AG09309 (cell line): ENCODE results near the gene SYT1.
"Not testable (repeated sequence)": the region's sequence is repeated elsewhere in the genome, so short reads cannot be mapped to it uniquely, and the experiment has no call there.

ENCODE experiments used
- DNase-seq: peaks from one replicate; pipeline ENCODE4 v3.0.0-alpha.2; 2010; ENCODE audit warnings: low read depth
- H3K4me3 ChIP-seq: 2 replicates; pipeline ENCODE4 v1.5.1; 2011; ENCODE audit warnings: mild to moderate bottlenecking, low read depth, low read length, moderate library complexity; ENCODE audit not compliant: control insufficient read depth
- TF ChIP-seq, protein P1 (sequence below): IDR thresholded peaks from 2 replicates; pipeline ENCODE4 v1.5.1; 2011; ENCODE audit warnings: mild to moderate bottlenecking, low read depth, low read length, inconsistent platforms; ENCODE audit not compliant: insufficient read depth, control insufficient read depth; ENCODE audit errors: missing control alignments

The SYT1 gene

DNA sequence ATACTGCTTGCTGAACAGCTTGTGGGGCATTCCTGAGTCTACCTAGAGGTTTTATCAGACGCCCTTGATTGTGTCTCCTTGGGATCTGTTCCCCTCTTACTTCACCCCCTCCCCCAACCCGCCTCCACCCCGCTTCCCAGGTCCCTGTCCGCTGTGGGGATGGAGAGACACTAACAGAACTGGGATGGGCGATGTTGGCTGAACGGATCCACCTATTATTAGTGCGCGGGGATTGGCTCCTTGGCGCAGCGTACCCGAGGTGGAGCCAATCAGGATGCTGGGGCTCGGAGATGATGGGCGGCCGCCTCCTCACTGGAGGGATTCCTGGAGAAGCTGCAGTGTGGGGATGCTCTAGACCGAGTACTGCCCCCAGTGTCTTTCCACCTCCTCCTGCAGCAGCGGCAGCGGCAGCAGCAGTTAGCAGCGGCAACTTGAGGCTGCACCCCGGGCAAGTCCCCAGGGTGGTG, at the start of gene SYT1:
Gene SYT1, plus strand, starts transcription at position 372 of the 467 bp plus-strand sequence.
- peak within 1 kb of the TSS; percentile 86 for H3K4me3 ChIP-seq
- DNase-seq: peak; percentile 33
- TF ChIP-seq, protein P1, sequence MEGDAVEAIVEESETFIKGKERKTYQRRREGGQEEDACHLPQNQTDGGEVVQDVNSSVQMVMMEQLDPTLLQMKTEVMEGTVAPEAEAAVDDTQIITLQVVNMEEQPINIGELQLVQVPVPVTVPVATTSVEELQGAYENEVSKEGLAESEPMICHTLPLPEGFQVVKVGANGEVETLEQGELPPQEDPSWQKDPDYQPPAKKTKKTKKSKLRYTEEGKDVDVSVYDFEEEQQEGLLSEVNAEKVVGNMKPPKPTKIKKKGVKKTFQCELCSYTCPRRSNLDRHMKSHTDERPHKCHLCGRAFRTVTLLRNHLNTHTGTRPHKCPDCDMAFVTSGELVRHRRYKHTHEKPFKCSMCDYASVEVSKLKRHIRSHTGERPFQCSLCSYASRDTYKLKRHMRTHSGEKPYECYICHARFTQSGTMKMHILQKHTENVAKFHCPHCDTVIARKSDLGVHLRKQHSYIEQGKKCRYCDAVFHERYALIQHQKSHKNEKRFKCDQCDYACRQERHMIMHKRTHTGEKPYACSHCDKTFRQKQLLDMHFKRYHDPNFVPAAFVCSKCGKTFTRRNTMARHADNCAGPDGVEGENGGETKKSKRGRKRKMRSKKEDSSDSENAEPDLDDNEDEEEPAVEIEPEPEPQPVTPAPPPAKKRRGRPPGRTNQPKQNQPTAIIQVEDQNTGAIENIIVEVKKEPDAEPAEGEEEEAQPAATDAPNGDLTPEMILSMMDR: no peak

DNA sequence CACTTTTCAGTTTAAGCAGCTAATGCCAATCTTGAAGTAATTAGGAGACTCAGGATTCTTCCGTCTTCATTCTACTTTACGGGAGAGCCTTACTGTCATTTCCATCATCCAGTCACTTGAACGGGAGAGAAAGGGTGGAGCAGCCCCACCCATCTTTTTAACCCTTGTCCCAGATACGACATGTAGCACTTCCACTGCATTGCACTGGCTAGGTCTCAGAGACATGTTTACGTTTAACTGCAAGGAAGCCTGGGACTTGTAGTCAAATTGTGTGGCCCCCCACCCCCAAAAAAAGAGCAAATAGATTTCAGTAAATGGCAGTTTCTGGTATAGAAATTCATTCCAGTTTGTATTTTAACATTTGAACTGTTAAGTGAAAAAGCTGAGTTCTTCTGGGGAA, 46.1 kb upstream of the SYT1 start:
- TF ChIP-seq, protein P1: no peak

DNA sequence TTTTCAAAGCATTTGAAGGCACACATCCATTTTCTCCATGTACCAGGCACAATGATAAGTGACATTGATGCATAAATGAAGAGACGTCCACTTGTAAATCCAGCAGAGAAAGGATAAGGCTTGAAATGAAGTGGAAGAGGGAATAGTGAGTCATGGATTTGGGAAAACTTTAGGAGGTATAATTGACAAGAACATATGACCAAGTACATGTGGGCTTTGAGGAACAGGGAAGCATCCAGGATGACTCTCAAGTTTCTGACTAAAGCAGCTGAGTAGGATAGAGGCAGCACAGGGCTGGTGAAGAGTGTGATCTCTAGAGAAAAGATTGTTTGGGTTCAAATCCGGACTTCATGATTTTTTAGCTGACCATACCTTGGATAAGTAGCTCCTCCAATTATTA, 43.6 kb upstream of the SYT1 start:
- DNase-seq: no peak

More for the DNA sequence above, 46.1 kb upstream of the SYT1 start:
- no peak overlapping the region for H3K4me3 ChIP-seq
- no peak for DNase-seq

GRCh38 chr12:78824918-78825317, 39.7 kb upstream of the SYT1 start:
- no peak for DNase-seq
- TF ChIP-seq, protein P1: no peak
- no peak overlapping the region for H3K4me3 ChIP-seq

More for the DNA sequence above, 43.6 kb upstream of the SYT1 start:
- TF ChIP-seq, protein P1: no peak
- no peak overlapping the region for H3K4me3 ChIP-seq

- no peak for DNase-seq
- TF ChIP-seq, protein P1: no peak
- no peak overlapping the region for H3K4me3 ChIP-seq
Observed at GRCh38 chr12:78829690-78830089, 34.9 kb upstream of the SYT1 start.

DNA sequence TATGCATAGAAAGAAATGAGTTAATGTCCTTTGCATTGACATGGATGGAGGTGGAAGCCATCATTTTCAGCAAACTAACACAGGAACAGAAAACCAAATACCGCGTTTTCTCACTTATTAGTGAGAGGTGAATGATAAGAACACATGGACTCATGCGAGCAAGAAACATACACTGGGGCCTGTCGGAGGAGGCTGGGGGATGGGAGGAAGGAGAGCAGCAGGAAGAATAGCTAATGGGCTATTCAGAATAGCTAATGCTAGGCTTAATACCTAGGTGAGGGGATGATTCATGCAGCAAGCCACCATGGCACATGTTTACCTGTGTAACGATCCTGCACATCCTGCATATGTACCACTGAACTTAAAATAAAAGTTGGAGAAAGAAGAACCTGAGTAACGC, 29.1 kb upstream of the SYT1 start:
- DNase-seq: no peak
- TF ChIP-seq, protein P1: no peak
- H3K4me3 ChIP-seq: no peak overlapping the region

- H3K4me3 ChIP-seq: not testable (repeated sequence)
Observed at GRCh38 chr12:78840518-78841019, 24.0 kb upstream of the SYT1 start.

More at GRCh38 chr12:78840518-78841019, 24.0 kb upstream of the SYT1 start:
- DNase-seq: not testable (repeated sequence)
